Prostate gland (tissue), 2 donors: ENCODE data around the gene MSH6. TPM values are rescaled to one million over a fixed set of nuclear protein-coding genes. Genes with fewer than 3 reads are reported as not detected.

Experiments
- DNase-seq: peaks from one replicate; pipeline ENCODE4 v3.0.0-alpha.2; 2019; ENCODE audit warnings: low spot score
- H3K27ac ChIP-seq, 2 donors: fragments of 200-600 bp; sonication (generic); 2 replicates each; pipeline ENCODE4 v1.5.1; 2017 to 2019
- H3K27me3 ChIP-seq: fragments of 200-600 bp; sonication (generic); replicated peaks from 2 replicates; pipeline ENCODE4 v1.5.1; 2019; ENCODE audit not compliant: insufficient read depth
- H3K36me3 ChIP-seq, 2 donors: fragments of 200-600 bp; sonication (generic); 1 replicate in 1 of 2; 2 replicates in 1 of 2; pipeline versions ENCODE4 v1.5.1 to v1.8.1; 2017 to 2019
- H3K4me1 ChIP-seq: fragments of 200-600 bp; sonication (generic); replicated peaks from 2 replicates; pipeline ENCODE4 v1.5.1; 2019
- H3K4me3 ChIP-seq, 2 donors: fragments of 200-600 bp; sonication (generic); 2 replicates each; pipeline ENCODE4 v1.5.1; 2017 to 2019
- H3K9me3 ChIP-seq: fragments of 200-600 bp; sonication (generic); 2 replicates; pipeline ENCODE4 v1.5.1; 2017
- CTCF ChIP-seq, 4 experiments: fragments of 200-600 bp in 2 of 4; fragments of 450-650 bp in 2 of 4; sonication (generic) in 2 of 4; IDR thresholded peaks; 1 replicate in 3 of 4; 2 replicates in 1 of 4; pipeline ENCODE4 v1.5.1; 2016 to 2019; ENCODE audit warnings: antibody characterized with exemption in 4 of 4, mild to moderate bottlenecking in 2 of 4, moderate library complexity in 2 of 4
- POLR2A ChIP-seq: fragments of 450-650 bp; IDR thresholded peaks from one replicate; pipeline ENCODE4 v1.6.1; 2016; ENCODE audit warnings: antibody characterized with exemption, mild to moderate bottlenecking
- POLR2AphosphoS5 ChIP-seq: sonication (generic); formaldehyde crosslinking; IDR thresholded peaks from one replicate; pipeline ENCODE4 v1.6.1; 2017; ENCODE audit warnings: antibody characterized with exemption
- WGBS: methylation state at CpG from one replicate; pipeline ENCODE4 v1.1.5; 2018; 5-methylcytosine and 5-hydroxymethylcytosine counted together
- intact Hi-C: fragments of 100-400 bp; cut with DNase I; formaldehyde crosslinking; loops from one replicate; pipeline ENCODE4 v1.14.2; 2022
- total RNA-seq, 2 donors: library from RNA; depleted of rRNA; stranded (reverse); fragments of >200 nt; gene quantifications; one replicate each; pipeline ENCODE4 v1.1.0, GENCODE V29; 2016

The MSH6 gene
- total RNA-seq, 2 donors from 2014 or later = 51.6 to 71.7 TPM

GRCh38 chr2:47796090-47796697 is 13.2 kb downstream of the MSH6 start:
- H3K27ac ChIP-seq = no peak overlapping the region
- no peaks in the 10 kb centered on the region for H3K9me3 ChIP-seq
- H3K36me3 ChIP-seq = peaks cover 3 to 9% of the 10 kb centered on the region in 2 donors
- intact Hi-C loops = no loop called here
- no peaks in the 10 kb centered on the region for H3K27me3 ChIP-seq
- H3K4me1 ChIP-seq = no peaks in the 10 kb centered on the region
- TF ChIP-seq POLR2A (no peak), CTCF (IDR thresholded peaks at IDR 0.05) (no peak), POLR2AphosphoS5 (no peak)
- WGBS = 81% methylated on average over 2 of the region's 2 CpGs
- no peak overlapping the region for H3K4me3 ChIP-seq
- DNase-seq = no peak

GRCh38 chr2:47798631-47799030 is 15.7 kb downstream of the MSH6 start:
- intact Hi-C loops = no loop called here
- Histone ChIP-seq H3K4me1 (no peaks in the 10 kb centered on the region), H3K4me3 (no peak overlapping the region), H3K27me3 (no peaks in the 10 kb centered on the region), H3K27ac (no peak overlapping the region), H3K9me3 (no peaks in the 10 kb centered on the region), H3K36me3 (peaks cover 3 to 9% of the 10 kb centered on the region in 2 donors)
- TF ChIP-seq CTCF (IDR thresholded peaks at IDR 0.05) (no peak), POLR2AphosphoS5 (no peak), POLR2A (no peak)
- DNase-seq = no peak
- 82% methylated on average over 6 of the region's 6 CpGs for WGBS

GRCh38 chr2:47799031-47799609 is 16.2 kb downstream of the MSH6 start:
- TF ChIP-seq POLR2AphosphoS5 (no peak), CTCF (IDR thresholded peaks at IDR 0.05) (no peak), POLR2A (no peak)
- intact Hi-C loops = no loop called here
- peaks cover 3 to 9% of the 10 kb centered on the region in 2 donors for H3K36me3 ChIP-seq

GRCh38 chr2:47801118-47801517 is 18.2 kb downstream of the MSH6 start:
- Histone ChIP-seq H3K4me1 (no peaks in the 10 kb centered on the region), H3K36me3 (peaks cover 3 to 9% of the 10 kb centered on the region in 2 donors), H3K27ac (no peak overlapping the region), H3K9me3 (no peaks in the 10 kb centered on the region), H3K27me3 (no peaks in the 10 kb centered on the region), H3K4me3 (no peak overlapping the region)
- DNase-seq = no peak
- 96% methylated on average over 3 of the region's 3 CpGs for WGBS
- no peak for TF ChIP-seq CTCF (IDR thresholded peaks at IDR 0.05)
- TF ChIP-seq POLR2A = no peak
- TF ChIP-seq POLR2AphosphoS5 = no peak
- intact Hi-C loops = no loop called here

More at GRCh38 chr2:47799031-47799609, 16.2 kb downstream of the MSH6 start:
- Histone ChIP-seq H3K27me3 (no peaks in the 10 kb centered on the region), H3K4me3 (no peak overlapping the region), H3K4me1 (no peaks in the 10 kb centered on the region), H3K27ac (no peak overlapping the region), H3K9me3 (no peaks in the 10 kb centered on the region)
- WGBS = 94% methylated on average over 6 of the region's 6 CpGs
- DNase-seq = no peak

GRCh38 chr2:47803363-47803762 is 20.4 kb downstream of the MSH6 start:
- Histone ChIP-seq H3K27ac (no peak overlapping the region), H3K9me3 (no peaks in the 10 kb centered on the region), H3K27me3 (no peaks in the 10 kb centered on the region), H3K4me1 (no peaks in the 10 kb centered on the region), H3K4me3 (no peak overlapping the region), H3K36me3 (peaks cover 0 to 9% of the 10 kb centered on the region in 2 donors)
- TF ChIP-seq CTCF (IDR thresholded peaks at IDR 0.05) = no peak
- TF ChIP-seq POLR2A = no peak
- TF ChIP-seq POLR2AphosphoS5 = no peak
- no peak for DNase-seq
- intact Hi-C loops = no loop called here
- WGBS = 95% methylated on average over 7 of the region's 7 CpGs
